Endometrial microvascular endothelial cells (primary cell): ENCODE measurements around the gene CYP3A7. TPM values are rescaled to one million over a fixed set of nuclear protein-coding genes. Genes with fewer than 3 reads are reported as not detected.
"Not testable (repeated sequence)": the region's sequence is repeated elsewhere in the genome, so short reads cannot be mapped to it uniquely, and the experiment has no call there.

ENCODE experiments used
- in situ Hi-C: cut with HindIII; loops from 2 replicates; pipeline ENCODE4 v1.10.0; 2017; ENCODE audit warnings: low sequenced_read_pairs, low pct_unique_long_range_greater_than_20kb; ENCODE audit errors: inconsistent ontology term
- total RNA-seq: library from RNA; depleted of rRNA; stranded (reverse); fragments of >200 nt; gene quantifications from one replicate; pipeline ENCODE4 v1.2.3, GENCODE V29; 2015; ENCODE audit errors: inconsistent ontology term

Gene CYP3A7
- total RNA-seq = not detected

DNA sequence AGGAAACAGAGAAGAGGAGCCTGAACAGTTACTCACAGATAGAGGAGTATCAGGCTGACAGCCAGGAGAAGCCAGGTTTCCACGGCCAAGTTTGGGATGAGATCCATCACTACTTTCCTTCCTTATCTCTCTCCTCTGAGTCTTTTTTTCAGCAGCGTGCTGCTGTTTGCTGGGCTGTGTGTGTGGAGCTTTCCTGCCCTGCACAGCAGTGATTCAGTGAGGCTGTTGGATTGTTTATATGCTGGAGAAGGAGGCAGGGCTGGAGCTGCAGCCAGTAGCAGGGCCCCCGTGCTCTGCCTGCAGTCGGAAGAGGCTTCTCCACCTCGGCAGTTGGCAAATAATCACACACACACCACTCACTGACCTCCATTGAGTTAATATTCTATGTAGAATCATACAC, at the start of gene CYP3A7:
Gene CYP3A7 (minus strand): TSS at position 210 of the 400 bp plus-strand sequence. CDS start 103 bp downstream, at position 107.
- in situ Hi-C loops = no loop called here

DNA sequence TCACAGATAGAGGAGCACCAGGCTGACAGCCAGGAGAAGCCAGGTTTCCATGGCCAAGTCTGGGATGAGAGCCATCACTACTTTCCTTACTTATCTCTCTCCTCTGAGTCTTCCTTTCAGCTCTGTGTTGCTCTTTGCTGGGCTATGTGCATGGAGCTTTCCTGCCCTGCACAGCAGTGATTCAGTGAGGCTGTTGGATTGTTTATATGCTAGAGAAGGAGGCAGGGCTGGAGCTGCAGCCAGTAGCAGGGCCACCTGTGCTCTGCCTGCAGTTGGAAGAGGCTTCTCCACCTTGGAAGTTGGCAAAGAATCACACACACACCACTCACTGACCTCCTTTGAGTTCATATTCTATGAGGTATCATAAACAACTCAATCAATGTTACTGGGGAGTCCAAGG, 49.0 kb upstream of the CYP3A7 start, which contains the start of gene CYP3A4:
Gene CYP3A4 (minus strand): TSS at position 178 of the 400 bp plus-strand sequence. CDS start 103 bp downstream, at position 75.
- in situ Hi-C loops = no loop called here

DNA sequence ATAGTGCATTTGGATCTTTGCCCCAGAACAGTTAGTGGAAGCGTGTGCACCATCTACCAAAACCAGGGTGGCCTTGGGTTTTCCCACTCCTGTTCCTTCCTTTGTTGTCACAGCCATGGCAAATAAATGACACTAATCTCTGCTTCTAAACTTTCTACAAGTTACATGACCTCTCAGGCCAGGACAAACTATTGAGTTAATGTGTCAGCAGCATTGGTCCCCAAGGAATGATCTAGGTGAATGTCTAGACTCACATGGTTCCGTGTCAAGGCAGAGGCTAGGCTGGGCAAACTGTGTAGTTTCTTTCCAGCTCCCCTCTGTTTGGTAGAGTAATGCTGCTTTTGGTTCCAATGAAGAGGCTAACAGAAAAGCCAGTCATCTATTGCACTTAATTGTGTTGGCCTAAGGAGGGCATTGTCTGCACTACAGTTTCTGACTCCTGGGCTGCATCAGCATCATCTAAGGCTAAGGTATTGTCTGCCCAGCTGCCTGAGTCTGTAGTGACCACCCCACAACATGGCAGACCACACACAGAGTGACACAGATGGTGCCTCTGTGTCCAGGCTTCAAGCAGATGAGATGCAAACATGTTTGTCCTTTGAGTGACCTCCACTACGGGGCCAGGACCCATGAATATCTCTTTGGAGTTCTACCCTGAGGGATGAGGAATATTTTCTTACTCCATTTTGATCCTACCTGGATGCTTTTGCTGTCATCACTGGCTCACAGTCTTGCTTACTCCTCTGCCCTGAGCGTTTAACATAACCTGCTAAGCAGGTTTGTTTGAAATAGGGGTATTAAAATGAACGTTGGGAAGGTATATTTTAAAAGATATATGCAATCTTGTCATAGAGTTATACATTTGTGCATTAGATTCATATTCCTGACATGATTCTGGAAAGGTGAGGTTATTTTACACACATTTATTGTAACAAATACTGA, 47.3 kb upstream of the CYP3A7 start:
- in situ Hi-C loops = no loop called here

DNA sequence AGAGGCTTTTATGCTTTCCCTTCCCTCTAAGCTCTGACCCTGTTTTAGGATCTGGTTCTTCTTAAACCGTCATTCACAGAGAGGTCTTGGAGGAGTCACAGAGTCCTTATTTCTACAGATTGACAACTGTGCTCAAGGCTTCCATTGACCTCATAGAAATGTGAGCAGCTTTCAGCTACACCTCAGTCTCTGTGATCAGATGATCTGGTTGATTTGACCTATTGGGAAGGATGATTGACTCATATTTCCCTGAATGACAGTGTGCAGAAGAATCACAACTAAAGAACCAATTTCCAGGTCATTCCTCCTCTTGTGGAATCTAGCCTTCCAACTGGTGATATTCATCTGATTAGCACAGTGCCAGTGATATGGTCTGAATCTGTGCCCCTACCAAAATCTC, 45.6 kb upstream of the CYP3A7 start:
- in situ Hi-C loops = no loop called here

- in situ Hi-C loops = no loop called here
Observed at GRCh38 chr7:99779949-99780348, 45.0 kb upstream of the CYP3A7 start.

GRCh38 chr7:99778880-99779279, 43.9 kb upstream of the CYP3A7 start:
- in situ Hi-C loops = no loop called here

GRCh38 chr7:99773395-99773794, 38.4 kb upstream of the CYP3A7 start:
- in situ Hi-C loops = not testable (repeated sequence)

GRCh38 chr7:99772565-99772964, 37.6 kb upstream of the CYP3A7 start:
- in situ Hi-C loops = no loop called here

DNA sequence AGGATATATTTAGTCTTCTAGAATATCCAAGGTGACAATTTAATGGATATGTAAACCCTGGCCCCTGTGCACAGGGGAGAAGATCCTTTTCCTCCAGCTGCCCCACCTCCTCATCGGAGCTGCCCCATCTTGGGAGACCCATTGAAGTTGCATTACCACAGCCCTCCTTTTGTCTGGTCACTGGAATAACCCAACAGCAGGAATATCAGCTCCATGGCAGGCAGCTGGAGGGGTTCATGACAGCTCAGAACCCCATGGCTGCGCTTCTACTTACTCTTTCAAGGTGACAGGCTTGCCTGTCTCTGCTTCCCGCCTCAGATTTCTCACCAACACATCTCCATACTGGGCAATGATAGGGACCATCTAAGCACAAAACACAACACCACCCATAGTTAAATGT, 34.5 kb upstream of the CYP3A7 start:
- in situ Hi-C loops = not testable (repeated sequence)

DNA sequence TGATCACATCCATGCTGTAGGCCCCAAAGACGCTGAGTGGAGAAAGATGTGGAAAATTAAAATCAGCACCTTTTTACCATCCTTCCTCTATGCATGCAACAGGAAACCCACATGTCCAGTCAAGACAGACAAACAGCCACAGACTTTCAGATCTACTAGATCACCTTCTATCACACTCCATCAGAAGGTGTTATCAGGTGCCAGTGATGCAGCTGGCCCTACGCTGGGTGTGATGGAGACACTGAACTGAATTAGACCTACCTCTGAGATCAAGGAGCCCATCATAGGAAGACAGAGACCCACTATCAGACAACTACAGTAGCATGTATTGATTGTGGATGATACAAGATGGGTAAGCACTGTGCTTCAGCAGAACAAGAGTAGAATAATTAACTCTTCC, 33.5 kb upstream of the CYP3A7 start:
- in situ Hi-C loops = no loop called here

- in situ Hi-C loops = no loop called here
Observed at GRCh38 chr7:99767662-99768061, 32.7 kb upstream of the CYP3A7 start.

DNA sequence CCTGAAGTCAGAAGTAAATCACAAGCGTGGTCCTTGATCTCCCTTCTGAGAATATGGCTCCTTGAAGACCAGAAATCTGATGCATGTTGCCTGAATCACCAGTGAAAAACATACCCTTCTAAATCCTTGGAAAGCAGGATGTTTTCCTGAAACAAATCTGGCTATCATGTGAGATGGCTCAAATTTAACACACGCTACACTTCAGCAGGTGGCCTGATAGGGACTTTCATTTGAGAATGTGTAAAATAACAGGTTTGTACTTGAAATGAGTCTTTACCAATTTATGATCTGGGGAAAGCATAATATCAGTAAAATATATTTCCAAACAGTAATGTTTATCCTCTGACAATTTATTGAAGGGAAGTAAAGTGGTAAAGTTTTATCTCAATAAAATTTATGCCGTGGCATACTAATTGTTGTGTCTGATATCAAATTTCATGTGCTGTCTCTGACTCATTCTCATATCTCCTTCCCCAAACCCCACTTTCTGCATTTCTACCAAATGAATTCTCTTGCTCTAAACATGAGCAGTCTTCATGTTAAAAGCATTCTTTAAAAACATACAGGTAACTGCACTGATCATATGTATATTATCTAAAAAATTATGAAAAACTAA, 31.6 kb upstream of the CYP3A7 start:
- in situ Hi-C loops = no loop called here

GRCh38 chr7:99764478-99764877, 29.5 kb upstream of the CYP3A7 start:
- in situ Hi-C loops = no loop called here

GRCh38 chr7:99762680-99763327, 27.8 kb upstream of the CYP3A7 start:
- in situ Hi-C loops = no loop called here

GRCh38 chr7:99755085-99755484, 20.1 kb upstream of the CYP3A7 start:
- in situ Hi-C loops = no loop called here

DNA sequence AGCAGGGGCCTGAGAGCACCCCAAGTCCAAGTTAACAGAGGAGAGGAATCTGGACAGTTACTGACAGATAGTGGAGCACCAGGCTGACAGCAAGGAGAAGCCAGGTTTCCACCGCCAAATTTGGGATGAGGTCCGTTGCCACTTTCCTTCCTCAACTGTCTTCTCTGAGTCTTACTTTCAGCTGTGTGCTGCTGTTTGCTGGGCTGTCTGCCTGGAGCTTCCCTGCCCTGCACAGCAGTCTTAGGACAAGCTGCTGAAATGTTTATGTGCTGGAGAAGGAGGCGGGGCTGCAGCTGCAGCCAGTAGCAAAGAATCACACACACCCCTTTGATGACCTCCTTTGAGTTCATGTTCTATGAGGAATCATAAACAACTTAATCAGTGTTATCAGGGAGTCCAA, 17.4 kb upstream of the CYP3A7 start:
- in situ Hi-C loops = no loop called here

GRCh38 chr7:99751322-99752052, 16.5 kb upstream of the CYP3A7 start:
- in situ Hi-C loops = not testable (repeated sequence)

DNA sequence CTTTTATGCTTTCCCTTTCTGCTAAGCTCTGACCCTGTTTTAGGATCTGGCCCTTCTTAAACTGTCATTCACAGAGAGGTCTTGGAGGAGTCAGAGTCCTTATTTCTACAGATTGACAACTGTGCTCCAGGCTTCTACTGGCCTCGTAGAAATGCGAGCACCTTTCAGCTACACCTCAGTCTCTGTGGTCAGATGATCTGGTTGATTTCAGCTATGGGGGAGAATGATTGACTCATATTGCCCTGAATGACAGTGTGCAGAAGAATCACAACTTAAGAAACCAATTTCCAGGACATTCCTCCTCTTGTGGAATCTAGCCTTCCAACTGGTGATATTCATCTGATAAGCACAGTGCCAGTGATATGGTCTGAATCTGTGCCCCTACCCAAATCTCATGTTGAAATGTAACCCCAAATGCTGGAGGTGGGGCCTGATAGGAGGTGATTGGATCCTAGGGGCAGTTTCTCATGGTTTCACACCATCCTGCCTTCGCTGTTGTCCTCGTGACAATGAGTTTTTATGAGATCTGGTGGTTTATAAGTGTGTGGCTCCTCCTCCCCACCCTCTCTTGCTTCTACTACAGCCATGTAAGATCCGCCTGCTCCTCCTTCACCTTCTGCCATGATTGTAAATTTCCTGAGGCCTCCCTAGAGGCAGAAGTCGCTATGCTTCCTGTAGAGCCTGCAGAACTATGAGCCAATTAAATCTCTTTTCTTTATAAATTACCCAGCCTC, 14.0 kb upstream of the CYP3A7 start:
- in situ Hi-C loops = no loop called here
